ENCODE data around the gene SOX21. TPM values are rescaled to one million over a fixed set of nuclear protein-coding genes. Genes with fewer than 3 reads are reported as not detected.

SOX21 gene
- total RNA-seq, 3 donors from 2014 or later, result not detected

DNA sequence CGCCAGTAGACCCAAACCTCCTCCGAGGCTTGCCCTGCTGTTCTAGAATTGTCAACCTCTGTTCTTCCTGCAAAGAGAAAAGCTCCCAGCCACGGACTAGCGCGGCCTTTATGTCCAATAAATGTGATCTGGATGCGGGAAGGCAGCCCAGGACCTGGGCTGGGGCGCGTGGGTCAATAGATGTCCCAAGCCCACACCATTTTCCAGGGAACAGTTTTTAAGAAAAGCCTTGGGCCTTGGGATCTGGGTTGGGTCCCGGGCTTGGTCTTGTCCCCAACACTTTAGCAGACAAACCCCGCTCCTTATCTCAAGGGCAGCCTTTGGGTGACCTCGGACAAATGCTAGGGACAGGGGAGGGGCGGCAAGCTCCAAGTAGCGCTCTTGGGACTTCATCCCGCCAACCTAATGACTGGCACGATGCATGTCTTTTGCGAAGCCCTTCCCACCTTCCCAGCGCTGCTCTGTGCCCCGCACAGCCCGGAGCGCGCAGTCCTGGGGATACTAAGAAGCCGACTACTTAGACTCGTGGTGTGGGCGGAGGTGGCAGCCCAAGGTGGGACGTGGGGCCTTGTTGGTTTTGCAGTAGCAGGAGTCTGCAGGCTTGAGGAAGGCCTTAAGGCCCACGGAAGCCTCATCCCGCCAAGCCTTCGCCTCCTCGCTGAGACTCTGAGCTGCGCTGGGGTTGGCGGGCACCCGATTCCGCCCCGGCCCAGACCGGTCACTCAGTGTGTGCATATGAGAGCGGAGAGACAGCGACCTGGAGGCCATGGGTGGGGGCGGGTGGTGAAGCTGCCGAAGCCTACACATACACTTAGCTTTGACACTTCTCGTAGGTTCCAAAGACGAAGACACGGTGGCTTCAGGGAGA, 10.8 kb downstream of the SOX21 start:
- no peak overlapping the region for H3K27ac ChIP-seq
- no peak for TF ChIP-seq POLR2A (IDR thresholded peaks at IDR 0.05)
- TF ChIP-seq POLR2AphosphoS5 (IDR thresholded peaks at IDR 0.05), result no peak
- TF ChIP-seq, protein P1, sequence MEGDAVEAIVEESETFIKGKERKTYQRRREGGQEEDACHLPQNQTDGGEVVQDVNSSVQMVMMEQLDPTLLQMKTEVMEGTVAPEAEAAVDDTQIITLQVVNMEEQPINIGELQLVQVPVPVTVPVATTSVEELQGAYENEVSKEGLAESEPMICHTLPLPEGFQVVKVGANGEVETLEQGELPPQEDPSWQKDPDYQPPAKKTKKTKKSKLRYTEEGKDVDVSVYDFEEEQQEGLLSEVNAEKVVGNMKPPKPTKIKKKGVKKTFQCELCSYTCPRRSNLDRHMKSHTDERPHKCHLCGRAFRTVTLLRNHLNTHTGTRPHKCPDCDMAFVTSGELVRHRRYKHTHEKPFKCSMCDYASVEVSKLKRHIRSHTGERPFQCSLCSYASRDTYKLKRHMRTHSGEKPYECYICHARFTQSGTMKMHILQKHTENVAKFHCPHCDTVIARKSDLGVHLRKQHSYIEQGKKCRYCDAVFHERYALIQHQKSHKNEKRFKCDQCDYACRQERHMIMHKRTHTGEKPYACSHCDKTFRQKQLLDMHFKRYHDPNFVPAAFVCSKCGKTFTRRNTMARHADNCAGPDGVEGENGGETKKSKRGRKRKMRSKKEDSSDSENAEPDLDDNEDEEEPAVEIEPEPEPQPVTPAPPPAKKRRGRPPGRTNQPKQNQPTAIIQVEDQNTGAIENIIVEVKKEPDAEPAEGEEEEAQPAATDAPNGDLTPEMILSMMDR (IDR thresholded peaks at IDR 0.05), result no peak
- no peak overlapping the region for H3K4me3 ChIP-seq
- peaks cover 0 to 74% of the 10 kb centered on the region in 2 donors for H3K27me3 ChIP-seq
- H3K4me1 ChIP-seq, result no peaks in the 10 kb centered on the region
- no peak for DNase-seq (ENCODE audit: low spot score in 2 of 2)
- intact Hi-C loops (cut with DNase I; ENCODE audit: low total_unique reads), result no loop called here
- H3K36me3 ChIP-seq, result no peaks in the 10 kb centered on the region
- no peaks in the 10 kb centered on the region for H3K9me3 ChIP-seq

- peaks cover 0 to 64% of the 10 kb centered on the region in 2 donors for H3K27me3 ChIP-seq
- TF ChIP-seq POLR2A (IDR thresholded peaks at IDR 0.05), result no peak
- TF ChIP-seq, protein P1 (IDR thresholded peaks at IDR 0.05), result no peak
- TF ChIP-seq POLR2AphosphoS5 (IDR thresholded peaks at IDR 0.05), result no peak
- intact Hi-C loops (cut with DNase I; ENCODE audit: low total_unique reads), result no loop called here
- H3K36me3 ChIP-seq, result no peaks in the 10 kb centered on the region
- no peak overlapping the region for H3K27ac ChIP-seq
- no peaks in the 10 kb centered on the region for H3K4me1 ChIP-seq
- no peak overlapping the region for H3K4me3 ChIP-seq
- DNase-seq (ENCODE audit: low spot score in 2 of 2), result no peak
- H3K9me3 ChIP-seq, result no peaks in the 10 kb centered on the region
Observed at GRCh38 chr13:94700536-94700935, 11.8 kb downstream of the SOX21 start.

GRCh38 chr13:94700051-94700535, 12.3 kb downstream of the SOX21 start:
- TF ChIP-seq POLR2AphosphoS5 (IDR thresholded peaks at IDR 0.05) (no peak), POLR2A (IDR thresholded peaks at IDR 0.05) (no peak)
- TF ChIP-seq, protein P1 (IDR thresholded peaks at IDR 0.05), result no peak
- no peaks in the 10 kb centered on the region for H3K9me3 ChIP-seq
- H3K27ac ChIP-seq, result no peak overlapping the region
- DNase-seq (ENCODE audit: low spot score in 2 of 2), result no peak
- no peak overlapping the region for H3K4me3 ChIP-seq
- H3K4me1 ChIP-seq, result no peaks in the 10 kb centered on the region
- H3K36me3 ChIP-seq, result no peaks in the 10 kb centered on the region
- peaks cover 0 to 60% of the 10 kb centered on the region in 2 donors for H3K27me3 ChIP-seq
- intact Hi-C loops (cut with DNase I; ENCODE audit: low total_unique reads), result no loop called here

- no peaks in the 10 kb centered on the region for H3K36me3 ChIP-seq
- TF ChIP-seq, protein P1 (IDR thresholded peaks at IDR 0.05), result no peak
- no peak for TF ChIP-seq POLR2A (IDR thresholded peaks at IDR 0.05)
- TF ChIP-seq POLR2AphosphoS5 (IDR thresholded peaks at IDR 0.05), result no peak
- intact Hi-C loops (cut with DNase I; ENCODE audit: low total_unique reads), result no loop called here
- H3K9me3 ChIP-seq, result no peaks in the 10 kb centered on the region
- no peak overlapping the region for H3K4me3 ChIP-seq
- H3K27me3 ChIP-seq, result peaks cover 0 to 21% of the 10 kb centered on the region in 2 donors
- no peaks in the 10 kb centered on the region for H3K4me1 ChIP-seq
- no peak for DNase-seq (ENCODE audit: low spot score in 2 of 2)
- H3K27ac ChIP-seq, result no peak overlapping the region
Observed at GRCh38 chr13:94696171-94696570, 16.2 kb downstream of the SOX21 start.

- Histone ChIP-seq H3K4me1 (no peaks in the 10 kb centered on the region), H3K9me3 (no peaks in the 10 kb centered on the region), H3K27ac (no peak overlapping the region), H3K27me3 (peaks cover 0 to 10% of the 10 kb centered on the region in 2 donors), H3K4me3 (no peak overlapping the region), H3K36me3 (no peaks in the 10 kb centered on the region)
- DNase-seq (ENCODE audit: low spot score in 2 of 2), result no peak
- TF ChIP-seq, protein P1 (IDR thresholded peaks at IDR 0.05), result no peak
- TF ChIP-seq POLR2A (IDR thresholded peaks at IDR 0.05), result no peak
- TF ChIP-seq POLR2AphosphoS5 (IDR thresholded peaks at IDR 0.05), result no peak
- intact Hi-C loops (cut with DNase I; ENCODE audit: low total_unique reads), result no loop called here
Observed at GRCh38 chr13:94692030-94692429, 20.3 kb downstream of the SOX21 start.

All from breast epithelium (tissue), 4 donors.